ENCODE measurements around the gene SPPL2B. TPM values are rescaled to one million over a fixed set of nuclear protein-coding genes. Genes with fewer than 3 reads are reported as not detected.

Gene SPPL2B
- total and polyA plus RNA-seq, 10 donors: 40.5 to 111 (median 78.1) TPM

DNA sequence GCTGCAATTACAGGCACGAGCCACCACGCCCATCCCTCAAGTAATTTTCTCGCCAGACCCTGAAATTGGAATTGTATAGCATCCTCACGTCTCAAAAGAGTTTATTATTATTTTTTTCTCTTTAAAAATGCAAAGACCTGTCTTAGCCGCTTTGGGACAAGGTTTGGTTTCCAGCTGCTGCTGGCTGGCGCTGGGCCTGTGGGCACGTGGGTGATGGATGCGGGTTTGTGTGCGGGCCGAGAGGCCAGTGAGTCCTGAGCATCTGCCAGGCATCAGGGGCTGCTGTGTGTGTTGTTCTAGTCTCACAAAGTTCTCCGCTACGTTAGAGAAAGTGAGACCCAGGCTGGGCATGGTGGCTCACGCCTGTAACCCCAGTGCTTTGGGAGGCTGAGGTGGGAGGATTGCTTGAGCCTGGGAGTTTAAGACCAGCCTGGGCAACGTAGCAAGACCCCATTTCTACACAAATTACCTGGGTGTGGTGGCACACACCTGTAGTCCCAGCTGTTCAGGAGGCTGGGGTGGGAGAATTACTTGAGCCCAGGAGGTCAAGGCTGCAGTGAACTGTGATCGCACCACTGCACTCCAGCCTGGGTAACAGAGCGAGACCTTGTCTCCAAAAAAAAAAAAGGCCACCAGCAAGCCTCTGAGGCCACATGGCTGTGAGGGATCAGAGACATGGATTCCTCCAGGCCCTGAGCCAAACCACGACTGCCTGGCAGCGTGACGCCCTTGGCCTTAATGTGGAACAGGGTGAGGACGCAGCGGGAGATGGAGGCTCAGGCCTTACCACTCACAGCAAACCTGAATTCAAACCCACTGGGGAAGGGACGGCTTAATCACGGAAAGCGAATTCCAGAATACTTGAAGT, 26.9 kb downstream of the SPPL2B start:
- no peak overlapping the region for H3K4me3 ChIP-seq
- intact Hi-C loops (cut with DNase I; ENCODE audit: low total_unique reads): no loop called here
- 85 to 89% (median 87%) methylated on average over 24 of the region's 24 CpGs for WGBS, 5 donors

DNA sequence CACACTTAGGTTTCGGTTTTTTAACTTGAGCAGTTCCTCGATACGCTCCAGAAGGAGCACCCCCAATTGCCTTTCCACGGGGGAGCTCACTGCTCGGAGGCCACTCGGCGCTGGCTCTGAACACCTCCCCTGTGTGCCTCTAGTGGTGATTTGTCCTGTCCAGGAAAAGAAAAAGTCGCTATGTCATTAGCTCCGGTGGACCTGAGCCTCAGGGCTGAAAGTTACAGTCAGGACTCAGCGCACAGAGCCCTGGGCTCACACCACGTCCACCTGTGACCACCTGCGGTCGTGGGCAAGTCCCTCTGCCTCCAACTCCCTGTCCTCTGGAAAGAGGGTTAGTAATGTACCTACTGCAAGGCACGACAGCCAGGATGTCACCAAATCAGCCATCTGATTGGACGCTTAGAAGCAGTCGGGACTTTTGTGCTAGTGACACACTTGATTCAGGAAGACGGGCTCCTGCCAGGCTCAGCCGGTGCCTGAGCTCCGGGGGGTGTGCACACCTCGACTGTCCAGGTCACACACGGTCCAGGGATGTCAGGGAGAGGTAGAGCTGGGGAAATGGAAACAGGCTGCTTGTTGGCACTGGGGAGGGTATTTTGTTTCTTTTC, 27.7 kb downstream of the SPPL2B start:
- peak in 1 of 3 donors; percentile 49 for TF ChIP-seq POLR2AphosphoS5 (IDR thresholded peaks at IDR 0.05)
- TF ChIP-seq, protein P1, sequence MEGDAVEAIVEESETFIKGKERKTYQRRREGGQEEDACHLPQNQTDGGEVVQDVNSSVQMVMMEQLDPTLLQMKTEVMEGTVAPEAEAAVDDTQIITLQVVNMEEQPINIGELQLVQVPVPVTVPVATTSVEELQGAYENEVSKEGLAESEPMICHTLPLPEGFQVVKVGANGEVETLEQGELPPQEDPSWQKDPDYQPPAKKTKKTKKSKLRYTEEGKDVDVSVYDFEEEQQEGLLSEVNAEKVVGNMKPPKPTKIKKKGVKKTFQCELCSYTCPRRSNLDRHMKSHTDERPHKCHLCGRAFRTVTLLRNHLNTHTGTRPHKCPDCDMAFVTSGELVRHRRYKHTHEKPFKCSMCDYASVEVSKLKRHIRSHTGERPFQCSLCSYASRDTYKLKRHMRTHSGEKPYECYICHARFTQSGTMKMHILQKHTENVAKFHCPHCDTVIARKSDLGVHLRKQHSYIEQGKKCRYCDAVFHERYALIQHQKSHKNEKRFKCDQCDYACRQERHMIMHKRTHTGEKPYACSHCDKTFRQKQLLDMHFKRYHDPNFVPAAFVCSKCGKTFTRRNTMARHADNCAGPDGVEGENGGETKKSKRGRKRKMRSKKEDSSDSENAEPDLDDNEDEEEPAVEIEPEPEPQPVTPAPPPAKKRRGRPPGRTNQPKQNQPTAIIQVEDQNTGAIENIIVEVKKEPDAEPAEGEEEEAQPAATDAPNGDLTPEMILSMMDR (IDR thresholded peaks at IDR 0.05 in 8 of 11, conservative IDR thresholded peaks at IDR 0.05 in 3 of 11): no peak
- H3K36me3 ChIP-seq: peaks cover 0 to 42% (median 24%) of the 10 kb centered on the region in 6 donors
- no peak overlapping the region for H3K4me3 ChIP-seq
- peaks cover 0 to 16% (median 6%) of the 10 kb centered on the region in 7 donors for H3K27me3 ChIP-seq (replicated peaks in 1 of 7)
- no peaks in the 10 kb centered on the region for H3K9me3 ChIP-seq
- no peak overlapping the region for H3K27ac ChIP-seq
- no peak for DNase-seq
- H3K4me1 ChIP-seq: peaks cover 0 to 9% (median 0%) of the 10 kb centered on the region in 6 donors
- intact Hi-C loops (cut with DNase I; ENCODE audit: low total_unique reads): no loop called here
- whole genome bisulfite sequencing, 5 donors: 80 to 91% (median 86%) methylated on average over 18 to 21 of the region's 21 CpGs

More for the DNA sequence above, 26.9 kb downstream of the SPPL2B start:
- DNase-seq: no peak
- H3K27ac ChIP-seq: no peak overlapping the region
- H3K27me3 ChIP-seq (replicated peaks in 1 of 7): peaks cover 0 to 8% (median 6%) of the 10 kb centered on the region in 7 donors
- peaks cover 0 to 49% (median 30%) of the 10 kb centered on the region in 6 donors for H3K36me3 ChIP-seq
- no peak for TF ChIP-seq POLR2AphosphoS5 (IDR thresholded peaks at IDR 0.05)
- TF ChIP-seq POLR2A (IDR thresholded peaks at IDR 0.05): no peak
- TF ChIP-seq, protein P1 (IDR thresholded peaks at IDR 0.05 in 8 of 11, conservative IDR thresholded peaks at IDR 0.05 in 3 of 11): no peak
- no peaks in the 10 kb centered on the region for H3K9me3 ChIP-seq
- peaks cover 0 to 5% (median 0%) of the 10 kb centered on the region in 6 donors for H3K4me1 ChIP-seq

DNA sequence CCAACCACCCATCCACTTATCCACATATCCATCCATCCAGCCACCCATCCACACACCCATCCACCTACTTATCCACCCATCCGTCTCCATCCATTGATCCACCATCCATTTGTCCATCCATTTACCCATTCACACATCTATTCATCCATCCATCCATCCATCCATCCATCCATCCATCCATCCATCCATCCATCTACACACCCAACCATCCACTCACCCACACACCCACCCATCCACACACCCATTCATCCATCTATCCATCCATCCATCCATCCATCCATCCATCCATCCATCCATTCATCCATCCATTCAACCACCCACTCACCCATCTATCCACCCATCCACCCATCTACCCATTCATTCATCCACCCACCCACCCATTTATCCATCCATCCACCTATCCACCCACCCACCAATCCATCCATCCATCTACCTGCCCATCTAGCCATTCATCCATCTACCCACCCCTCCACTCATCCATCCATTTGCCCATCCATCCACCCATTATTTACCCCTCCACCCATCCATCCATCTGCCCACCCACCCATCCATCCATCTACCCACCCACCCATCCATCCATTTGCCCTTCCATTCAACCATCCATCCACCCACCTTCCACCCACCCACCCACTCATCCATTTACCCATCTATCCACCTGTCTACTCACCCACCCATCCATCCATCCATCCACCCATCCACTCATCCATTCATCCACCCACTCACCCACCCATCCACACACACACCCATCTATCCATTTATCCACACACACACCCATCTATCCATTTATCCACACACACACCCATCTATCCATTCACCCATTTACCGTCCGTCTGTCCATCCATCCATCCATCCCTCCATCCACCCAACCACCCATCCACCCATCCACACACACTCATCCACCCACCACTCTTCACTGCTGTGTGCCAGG, 29.1 kb downstream of the SPPL2B start:
- 94 to 99% (median 97%) methylated on average over 3 of the region's 3 CpGs for WGBS, 5 donors
- H3K4me3 ChIP-seq: no peak overlapping the region
- TF ChIP-seq POLR2A (IDR thresholded peaks at IDR 0.05) (no peak), POLR2AphosphoS5 (IDR thresholded peaks at IDR 0.05) (no peak)
- TF ChIP-seq, protein P1 (IDR thresholded peaks at IDR 0.05 in 8 of 11, conservative IDR thresholded peaks at IDR 0.05 in 3 of 11): no peak
- peaks cover 0 to 30% (median 14%) of the 10 kb centered on the region in 7 donors for H3K27me3 ChIP-seq (replicated peaks in 1 of 7)
- H3K36me3 ChIP-seq: peaks cover 0 to 28% (median 21%) of the 10 kb centered on the region in 6 donors
- no peaks in the 10 kb centered on the region for H3K9me3 ChIP-seq
- H3K4me1 ChIP-seq: peaks cover 0 to 16% (median 0%) of the 10 kb centered on the region in 6 donors
- intact Hi-C loops (cut with DNase I; ENCODE audit: low total_unique reads): no loop called here
- H3K27ac ChIP-seq: no peak overlapping the region
- DNase-seq: no peak
